K562 (cell line): ENCODE measurements around the gene SH3GL3.

Experiments used
- CTCF ChIP-seq, 3 experiments: IDR thresholded peaks in 2 of 3; conservative IDR thresholded peaks in 1 of 3; 2 replicates each; pipeline ENCODE4 v1.5.1; 2011 to 2012; ENCODE audit warnings: low read length in 3 of 3, mild to moderate bottlenecking in 3 of 3, control low read depth in 2 of 3, improper control_type of control experiment in 1 of 3, inconsistent platforms in 1 of 3, low read depth in 1 of 3, mixed read lengths in 1 of 3, moderate library complexity in 1 of 3; ENCODE audit not compliant: insufficient read depth in 2 of 3
- EZH2 ChIP-seq: IDR thresholded peaks from 2 replicates; pipeline ENCODE4 v1.6.1; 2012; ENCODE audit warnings: low read depth, mild to moderate bottlenecking, inconsistent platforms, low read length, borderline replicate concordance
- ZBTB49 ChIP-seq: sonication (generic); formaldehyde crosslinking; IDR thresholded peaks from 2 replicates; pipeline ENCODE4 v1.8.0; 2022; ENCODE audit warnings: missing genetic modification reagents, mild to moderate bottlenecking, borderline replicate concordance

GRCh38 chr15:83443076-83443847 lies 3.9 kb upstream of the SH3GL3 start:
- TF ChIP-seq ZBTB49 = no peak
- no peak for TF ChIP-seq EZH2
- no peak for TF ChIP-seq CTCF (IDR thresholded peaks at IDR 0.05 in 2 of 3, conservative IDR thresholded peaks at IDR 0.05 in 1 of 3; ENCODE audit: insufficient read depth in 2 of 3, low read depth in 1 of 3, low read length in 3 of 3)
